Spleen (tissue), 11 donors: ENCODE results near the gene OGT. TPM values are rescaled to one million over a fixed set of nuclear protein-coding genes. Genes with fewer than 3 reads are reported as not detected.

Experiments
- DNase-seq: peaks from one replicate; pipeline ENCODE4 v3.0.0-alpha.2; 2020
- H3K27ac ChIP-seq, 8 donors: fragments of 200-600 bp; sonication (generic) in 7 of 8; 1 replicate in 4 of 8; 2 replicates in 4 of 8; pipeline versions ENCODE4 v1.5.0 to v1.8.0; 2016 to 2021; ENCODE audit warnings: inconsistent platforms in 4 of 8, mild to moderate bottlenecking in 4 of 8, moderate library complexity in 1 of 8
- H3K27me3 ChIP-seq, 7 donors: fragments of 200-600 bp; sonication (generic) in 6 of 7; replicated peaks in 1 of 7; 1 replicate in 4 of 7; 2 replicates in 3 of 7; pipeline versions ENCODE4 v1.5.0 to v1.8.0; 2016 to 2021; ENCODE audit warnings: inconsistent platforms in 3 of 7, mild to moderate bottlenecking in 1 of 7
- H3K36me3 ChIP-seq, 6 donors: fragments of 200-600 bp; sonication (generic) in 5 of 6; 1 replicate in 4 of 6; 2 replicates in 2 of 6; pipeline versions ENCODE4 v1.5.0 to v1.8.0; 2016 to 2021; ENCODE audit warnings: inconsistent platforms in 2 of 6
- H3K4me1 ChIP-seq, 6 donors: fragments of 200-600 bp; sonication (generic) in 5 of 6; 1 replicate in 3 of 6; 2 replicates in 3 of 6; pipeline versions ENCODE4 v1.5.0 to v1.8.0; 2016 to 2021; ENCODE audit warnings: inconsistent platforms in 3 of 6
- H3K4me3 ChIP-seq, 8 donors: fragments of 200-600 bp; sonication (generic) in 7 of 8; 1 replicate in 4 of 8; 2 replicates in 4 of 8; pipeline versions ENCODE4 v1.5.0 to v1.8.0; 2016 to 2021; ENCODE audit warnings: inconsistent platforms in 4 of 8, mild to moderate bottlenecking in 4 of 8, moderate library complexity in 2 of 8
- H3K9me3 ChIP-seq, 8 donors: fragments of 200-600 bp; sonication (generic) in 7 of 8; 1 replicate in 4 of 8; 2 replicates in 4 of 8; pipeline versions ENCODE4 v1.5.0 to v1.8.0; 2016 to 2021; ENCODE audit warnings: inconsistent platforms in 4 of 8
- POLR2A ChIP-seq, 3 donors: fragments of 450-650 bp; IDR thresholded peaks; one replicate each; pipeline ENCODE4 v1.5.1; 2017; ENCODE audit warnings: antibody characterized with exemption in 3 of 3, mild to moderate bottlenecking in 1 of 3
- POLR2AphosphoS5 ChIP-seq, 3 donors: sonication (generic); formaldehyde crosslinking; IDR thresholded peaks; one replicate each; pipeline ENCODE4 v1.5.1; 2017; ENCODE audit warnings: antibody characterized with exemption in 3 of 3
- WGBS, 5 donors: extraction: QIAGEN DNeasy Blood & Tissue Kit in 3 of 5; methylation state at CpG; one replicate each; pipeline versions ENCODE4 v1.1.5 to v1.1.7; 2013 to 2018; 5-methylcytosine and 5-hydroxymethylcytosine counted together
- intact Hi-C: fragments of 100-400 bp; cut with DNase I; formaldehyde crosslinking; loops from one replicate; pipeline ENCODE4 v1.15.0; 2023; ENCODE audit warnings: low total_unique reads
- polyA plus RNA-seq, 3 donors: library from polyadenylated mRNA; stranded (reverse); fragments of 200-250 nt; gene quantifications; one replicate each; pipeline ENCODE4 v1.2.1, GENCODE V29; 2013
- total RNA-seq, 7 donors: library from RNA; depleted of rRNA in 3 of 7; stranded (reverse); fragments of >200 nt in 3 of 7; fragmentation: NEBNext Ultra II Directional in 4 of 7; extraction: Animal tissue kit (Norgen Biotek cat#: 25700) in 4 of 7; gene quantifications; one replicate each; pipeline versions ENCODE4 v1.1.0 to v1.2.1, GENCODE V29; 2016 to 2021
- TF ChIP-seq, protein P1 (sequence below), 11 experiments: fragments of 200-600 bp in 7 of 11; fragments of 450-650 bp in 4 of 11; sonication (generic) in 4 of 11; IDR thresholded peaks in 8 of 11; conservative IDR thresholded peaks in 3 of 11; 1 replicate in 7 of 11; 2 replicates in 4 of 11; pipeline versions ENCODE4 v1.4.0 to v1.8.0; 2016 to 2021; ENCODE audit warnings: antibody characterized with exemption in 11 of 11, inconsistent platforms in 4 of 11, mild to moderate bottlenecking in 1 of 11
- donor health status: healthy with polysubstance abuse.
- donor health status: DM: no; HTN: no; CAD: no; lungs with moderate emphysema.
- donor health status: DM: no; HTN: no; CAD: no.
- donor health status: Bipolar disorder and iron deficiency.
- donor health status: healthy.
- donor health status: DM: no; HTN: no; CAD: no.
- donor health status: DM: yes; HTN: yes; CAD: no.

OGT gene
- total and polyA plus RNA-seq, 10 donors, result 76.8 to 393 (median 233) TPM

DNA sequence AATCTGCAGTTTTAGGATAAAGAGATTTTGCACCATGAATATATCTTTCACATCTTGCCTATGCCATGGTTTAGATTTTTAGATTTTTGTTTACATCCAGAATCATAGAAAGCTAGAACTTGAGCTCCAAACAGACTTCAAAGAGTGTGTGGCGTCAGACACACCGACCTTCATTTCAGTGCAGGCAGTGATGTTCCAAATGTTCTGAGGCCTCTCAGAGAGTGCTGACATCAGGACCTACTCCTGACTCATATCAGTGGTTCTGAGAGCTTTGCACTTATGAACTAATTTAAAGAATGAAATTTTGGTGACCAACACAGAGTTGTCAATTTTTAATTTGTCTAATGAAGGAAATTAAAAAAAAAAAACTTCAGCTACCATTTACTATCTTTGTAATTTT lies 67.1 kb downstream of the OGT start:
- 82 to 92% (median 85%) methylated on average over 2 of the region's 2 CpGs for WGBS, 5 donors
- Histone ChIP-seq H3K9me3 (peaks cover 0 to 8% (median 0%) of the 10 kb centered on the region in 8 donors), H3K4me1 (no peaks in the 10 kb centered on the region), H3K36me3 (peaks cover 0 to 96% (median 17%) of the 10 kb centered on the region in 6 donors), H3K4me3 (no peak overlapping the region), H3K27me3 (no peaks in the 10 kb centered on the region), H3K27ac (no peak overlapping the region)
- intact Hi-C loops, result no loop called here
- TF ChIP-seq POLR2AphosphoS5 (IDR thresholded peaks at IDR 0.05) (no peak), POLR2A (IDR thresholded peaks at IDR 0.05) (no peak)
- TF ChIP-seq, protein P1, sequence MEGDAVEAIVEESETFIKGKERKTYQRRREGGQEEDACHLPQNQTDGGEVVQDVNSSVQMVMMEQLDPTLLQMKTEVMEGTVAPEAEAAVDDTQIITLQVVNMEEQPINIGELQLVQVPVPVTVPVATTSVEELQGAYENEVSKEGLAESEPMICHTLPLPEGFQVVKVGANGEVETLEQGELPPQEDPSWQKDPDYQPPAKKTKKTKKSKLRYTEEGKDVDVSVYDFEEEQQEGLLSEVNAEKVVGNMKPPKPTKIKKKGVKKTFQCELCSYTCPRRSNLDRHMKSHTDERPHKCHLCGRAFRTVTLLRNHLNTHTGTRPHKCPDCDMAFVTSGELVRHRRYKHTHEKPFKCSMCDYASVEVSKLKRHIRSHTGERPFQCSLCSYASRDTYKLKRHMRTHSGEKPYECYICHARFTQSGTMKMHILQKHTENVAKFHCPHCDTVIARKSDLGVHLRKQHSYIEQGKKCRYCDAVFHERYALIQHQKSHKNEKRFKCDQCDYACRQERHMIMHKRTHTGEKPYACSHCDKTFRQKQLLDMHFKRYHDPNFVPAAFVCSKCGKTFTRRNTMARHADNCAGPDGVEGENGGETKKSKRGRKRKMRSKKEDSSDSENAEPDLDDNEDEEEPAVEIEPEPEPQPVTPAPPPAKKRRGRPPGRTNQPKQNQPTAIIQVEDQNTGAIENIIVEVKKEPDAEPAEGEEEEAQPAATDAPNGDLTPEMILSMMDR (IDR thresholded peaks at IDR 0.05 in 8 of 11, conservative IDR thresholded peaks at IDR 0.05 in 3 of 11), result no peak
- DNase-seq, result no peak

DNA sequence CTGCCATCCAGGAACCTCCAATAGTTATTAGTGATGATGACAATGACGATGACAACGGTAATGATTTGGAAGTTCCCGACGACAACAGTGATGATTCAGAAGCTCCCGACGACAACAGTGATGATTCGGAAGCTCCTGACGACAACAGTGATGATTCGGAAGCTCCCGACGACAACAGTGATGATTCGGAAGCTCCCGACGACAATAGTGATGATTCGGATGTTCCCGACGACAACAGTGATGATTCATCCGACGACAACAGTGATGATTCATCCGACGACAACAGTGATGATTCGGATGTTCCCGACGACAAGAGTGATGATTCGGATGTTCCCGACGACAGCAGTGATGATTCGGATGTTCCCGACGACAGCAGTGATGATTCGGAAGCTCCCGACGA lies 70.7 kb downstream of the OGT start:
- no peak overlapping the region for H3K27ac ChIP-seq
- intact Hi-C loops, result no loop called here
- WGBS, 5 donors, result 92 to 95% (median 94%) methylated on average over 33 of the region's 33 CpGs
- no peak overlapping the region for H3K4me3 ChIP-seq
- no peak for DNase-seq
- TF ChIP-seq POLR2A (IDR thresholded peaks at IDR 0.05) (no peak), POLR2AphosphoS5 (IDR thresholded peaks at IDR 0.05) (no peak)
- TF ChIP-seq, protein P1 (IDR thresholded peaks at IDR 0.05 in 8 of 11, conservative IDR thresholded peaks at IDR 0.05 in 3 of 11), result no peak
- peaks cover 0 to 8% (median 0%) of the 10 kb centered on the region in 8 donors for H3K9me3 ChIP-seq
- H3K27me3 ChIP-seq, result no peaks in the 10 kb centered on the region
- peaks cover 0 to 95% (median 17%) of the 10 kb centered on the region in 6 donors for H3K36me3 ChIP-seq
- peaks cover 5 to 28% (median 17%) of the 10 kb centered on the region in 6 donors for H3K4me1 ChIP-seq

DNA sequence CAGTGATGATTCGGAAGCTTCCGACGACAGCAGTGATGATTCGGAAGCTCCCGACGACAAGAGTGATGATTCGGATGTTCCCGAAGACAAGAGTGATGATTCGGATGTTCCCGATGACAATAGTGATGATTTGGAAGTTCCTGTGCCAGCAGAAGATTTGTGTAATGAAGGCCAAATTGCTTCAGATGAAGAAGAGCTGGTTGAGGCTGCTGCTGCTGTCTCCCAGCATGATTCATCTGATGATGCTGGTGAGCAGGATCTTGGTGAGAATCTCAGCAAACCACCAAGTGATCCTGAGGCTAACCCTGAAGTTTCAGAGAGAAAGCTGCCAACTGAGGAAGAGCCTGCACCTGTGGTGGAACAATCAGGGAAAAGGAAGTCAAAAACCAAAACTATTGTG lies 71.2 kb downstream of the OGT start:
- Histone ChIP-seq H3K4me1 (peaks cover 5 to 33% (median 20%) of the 10 kb centered on the region in 6 donors), H3K27ac (no peak overlapping the region), H3K27me3 (no peaks in the 10 kb centered on the region), H3K36me3 (peaks cover 0 to 95% (median 16%) of the 10 kb centered on the region in 6 donors), H3K9me3 (peaks cover 0 to 8% (median 0%) of the 10 kb centered on the region in 8 donors), H3K4me3 (no peak overlapping the region)
- TF ChIP-seq POLR2A (IDR thresholded peaks at IDR 0.05) (no peak), POLR2AphosphoS5 (IDR thresholded peaks at IDR 0.05) (no peak)
- TF ChIP-seq, protein P1 (IDR thresholded peaks at IDR 0.05 in 8 of 11, conservative IDR thresholded peaks at IDR 0.05 in 3 of 11), result no peak
- no peak for DNase-seq
- WGBS, 5 donors, result 92 to 99% (median 93%) methylated on average over 10 of the region's 10 CpGs
- intact Hi-C loops, result no loop called here

GRCh38 chrX:71604796-71605568 lies 72.1 kb downstream of the OGT start:
- TF ChIP-seq POLR2AphosphoS5 (IDR thresholded peaks at IDR 0.05), result no peak
- TF ChIP-seq, protein P1 (IDR thresholded peaks at IDR 0.05 in 8 of 11, conservative IDR thresholded peaks at IDR 0.05 in 3 of 11), result no peak
- no peak for TF ChIP-seq POLR2A (IDR thresholded peaks at IDR 0.05)
- intact Hi-C loops, result no loop called here
- Histone ChIP-seq H3K4me1 (peaks cover 5 to 36% (median 21%) of the 10 kb centered on the region in 6 donors), H3K9me3 (peaks cover 0 to 8% (median 0%) of the 10 kb centered on the region in 8 donors), H3K4me3 (no peak overlapping the region), H3K27me3 (no peaks in the 10 kb centered on the region), H3K36me3 (peaks cover 0 to 95% (median 16%) of the 10 kb centered on the region in 6 donors), H3K27ac (no peak overlapping the region)
- WGBS, 5 donors, result 80 to 97% (median 92%) methylated on average over 5 to 8 of the region's 8 CpGs
- peak; percentile 21 for DNase-seq
